NCI-H82 treated with DMSO at 0.1 percent for 48 hours (cell line): ENCODE measurements around the gene SCYGR4.

Experiments
- DNase-seq: peaks from one replicate; lab custom pipeline; 2025; ENCODE audit not compliant: unreplicated experiment; lab: John Stamatoyannopoulos, UW

SCYGR4 gene

GRCh38 chr2:227613272-227613660, 4.0 kb upstream of the SCYGR4 start:
- DNase-seq, result no peak

- DNase-seq, result no peak
These were observed 3.1 kb upstream of the SCYGR4 start for GRCh38 chr2:227614246-227614645.

DNA sequence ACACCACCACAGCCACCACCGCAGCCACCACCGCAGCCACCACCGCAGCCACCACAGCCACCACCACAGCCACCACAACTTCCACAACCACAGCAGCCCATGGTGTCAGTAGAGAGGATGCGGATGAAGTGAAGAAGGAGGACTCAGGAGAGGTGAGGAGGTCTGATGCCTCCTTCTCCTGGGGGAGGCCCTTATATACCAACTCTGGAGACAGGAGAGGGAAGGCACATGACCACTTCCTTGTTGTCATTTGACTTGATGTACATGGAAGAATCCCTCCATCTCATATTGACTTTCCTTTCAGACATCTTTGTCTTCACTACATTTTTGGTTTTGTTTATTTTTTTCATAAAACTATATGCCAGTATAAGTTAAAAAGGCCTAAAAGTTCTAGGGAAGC, 2.6 kb upstream of the SCYGR4 start, which contains the start of gene SCYGR3:
SCYGR3 (minus strand) TSS at position 101 of the 400 bp plus-strand sequence; CDS start at position 101, 0 bp downstream.
- no peak for DNase-seq

- no peak for DNase-seq
These were observed 2.1 kb upstream of the SCYGR4 start for GRCh38 chr2:227615181-227615580.

DNA sequence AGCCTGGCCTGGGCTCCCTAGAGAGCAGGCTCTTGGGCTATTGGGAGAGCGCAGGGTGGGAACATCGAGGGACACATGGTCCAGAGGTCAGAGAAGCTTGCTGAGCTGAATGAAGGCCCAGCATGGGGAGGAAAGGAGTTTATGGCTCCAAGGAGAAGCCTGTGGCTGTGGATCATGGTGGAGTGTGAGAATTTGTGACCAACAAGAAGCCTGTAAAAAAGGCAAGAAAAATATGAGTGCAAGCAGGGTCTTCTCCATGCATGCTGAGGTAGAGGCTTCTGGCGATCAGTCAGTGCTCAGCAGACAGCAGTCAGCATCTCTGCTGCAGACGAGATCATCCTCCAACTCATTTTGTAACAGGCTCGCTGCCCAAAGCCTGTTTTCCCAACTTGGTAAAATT, 1.4 kb upstream of the SCYGR4 start:
- no peak for DNase-seq

- DNase-seq, result no peak
These were observed 667 bp upstream of the SCYGR4 start for GRCh38 chr2:227616631-227617030.

DNA sequence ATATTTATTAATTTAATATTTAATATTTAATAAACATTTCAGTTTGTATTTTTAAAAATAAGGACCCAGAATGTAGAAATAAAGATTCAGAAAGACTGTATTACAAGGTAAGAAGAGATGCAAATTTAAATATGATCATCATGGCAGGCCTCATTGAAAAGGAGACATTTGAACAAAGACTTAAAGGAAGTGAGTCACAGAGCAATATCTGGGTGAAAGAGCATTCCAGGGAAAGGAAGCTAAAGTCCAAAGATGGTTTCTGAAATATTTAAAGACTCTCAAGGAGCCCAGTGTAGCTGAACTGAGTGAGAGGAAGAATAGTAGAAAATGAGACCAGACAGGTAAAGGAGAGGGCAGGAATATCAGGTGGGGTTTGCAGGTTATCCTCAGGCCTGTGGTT, 5.9 kb downstream of the SCYGR4 start:
- no peak for DNase-seq

DNA sequence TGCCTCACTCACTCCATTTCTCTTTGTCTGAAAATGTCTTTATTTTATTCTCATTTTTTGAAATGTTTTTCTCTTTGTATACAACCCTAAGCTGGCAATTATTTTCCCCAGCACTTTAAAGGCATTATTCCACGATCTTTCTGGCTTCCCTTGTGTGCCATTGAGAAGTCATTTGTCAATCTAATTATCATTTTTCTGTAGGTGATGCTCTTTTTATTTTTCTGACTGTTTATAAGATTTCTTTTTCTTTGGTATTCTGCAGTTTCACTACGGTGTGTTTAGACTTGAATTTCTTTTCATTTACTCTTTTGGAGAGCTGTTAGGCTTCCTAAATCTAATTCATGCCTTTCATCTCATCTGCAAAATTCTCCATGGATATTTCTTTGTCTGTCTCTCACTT, 8.1 kb downstream of the SCYGR4 start:
- no peak for DNase-seq

DNA sequence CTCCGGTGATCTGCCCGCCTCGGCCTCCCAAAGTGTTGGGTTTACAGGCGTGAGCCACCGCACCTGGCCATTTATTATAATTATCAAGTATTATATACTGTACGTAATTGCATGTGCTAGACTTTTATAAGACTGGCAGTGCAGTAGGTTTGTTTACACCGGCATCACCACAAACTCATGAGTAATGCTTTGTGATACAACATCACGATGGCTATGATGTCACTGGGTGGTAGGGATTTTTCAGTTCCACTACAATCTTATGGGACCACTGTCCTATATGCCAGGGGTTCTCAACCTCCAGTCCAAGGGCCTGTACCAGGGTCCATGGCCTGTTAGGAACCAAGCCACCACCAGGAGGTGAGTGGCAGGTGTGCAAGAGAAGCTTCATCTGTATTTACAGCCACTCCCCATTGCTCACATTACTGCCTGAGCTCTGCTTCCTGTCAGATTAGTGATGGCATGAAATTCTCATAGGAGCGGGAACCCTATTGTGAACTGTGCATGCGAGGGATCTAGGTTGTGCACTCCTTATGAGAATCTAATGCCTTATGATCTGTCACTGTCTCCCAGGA, 9.4 kb downstream of the SCYGR4 start:
- DNase-seq, result no peak

DNA sequence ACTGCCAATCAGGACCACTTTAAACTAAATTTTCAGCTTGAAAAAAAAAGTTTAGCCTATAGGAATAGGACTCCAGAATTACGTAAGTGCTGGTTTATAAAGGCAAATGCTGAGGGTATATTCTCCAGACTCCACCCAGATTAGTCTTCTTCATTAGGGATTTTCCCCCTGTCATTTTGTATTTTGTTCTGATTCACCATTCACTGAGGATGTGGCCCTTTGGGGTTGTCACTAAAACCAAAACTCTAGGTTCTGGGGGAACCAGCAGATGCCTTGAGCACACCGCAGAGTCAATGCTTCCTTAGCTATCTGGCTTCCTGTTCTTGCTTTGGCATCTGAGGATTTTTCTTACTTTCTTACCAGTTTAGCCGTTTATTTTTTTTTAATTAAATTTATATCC, 10.5 kb downstream of the SCYGR4 start:
- no peak for DNase-seq

- DNase-seq, result no peak
These were observed 12.1 kb downstream of the SCYGR4 start for GRCh38 chr2:227629435-227629834.

DNA sequence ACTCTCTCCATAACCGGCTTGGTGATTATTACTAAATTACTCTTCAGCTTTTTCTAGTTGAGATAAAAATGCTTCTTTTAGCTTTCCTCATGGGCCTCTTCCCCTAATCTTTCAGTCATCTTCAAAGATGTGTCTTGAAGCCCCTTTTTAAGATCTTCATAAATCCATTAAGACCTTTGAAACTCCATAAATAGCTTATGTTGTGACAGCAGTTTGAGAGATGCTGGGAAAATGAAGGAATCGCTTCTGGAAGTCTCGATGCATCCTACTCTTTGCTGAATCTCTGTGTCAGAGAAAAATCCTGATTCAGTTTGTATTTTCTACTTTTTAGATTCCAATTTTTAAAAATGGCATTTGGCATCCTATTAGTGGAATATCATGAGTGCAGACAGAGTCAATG, 13.0 kb downstream of the SCYGR4 start:
- DNase-seq, result no peak

DNA sequence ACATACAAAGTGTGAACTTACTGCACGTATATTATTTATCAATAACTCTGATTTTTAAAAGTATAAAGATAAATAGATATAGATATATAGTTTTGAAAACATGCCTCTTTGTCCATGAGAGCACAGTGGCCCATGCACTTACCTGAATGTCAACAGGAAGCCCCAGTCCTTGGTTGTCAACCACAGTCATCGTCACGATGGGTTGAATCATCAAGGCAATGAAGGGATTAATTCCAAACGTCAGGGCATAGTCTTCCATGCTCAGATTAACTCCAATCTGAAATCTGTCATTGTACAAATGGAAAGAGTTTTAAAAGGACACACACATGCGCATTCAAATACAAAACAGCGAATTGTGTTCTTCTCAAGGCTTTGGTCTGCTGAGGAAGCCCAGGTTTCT, 15.5 kb downstream of the SCYGR4 start:
- no peak for DNase-seq

DNA sequence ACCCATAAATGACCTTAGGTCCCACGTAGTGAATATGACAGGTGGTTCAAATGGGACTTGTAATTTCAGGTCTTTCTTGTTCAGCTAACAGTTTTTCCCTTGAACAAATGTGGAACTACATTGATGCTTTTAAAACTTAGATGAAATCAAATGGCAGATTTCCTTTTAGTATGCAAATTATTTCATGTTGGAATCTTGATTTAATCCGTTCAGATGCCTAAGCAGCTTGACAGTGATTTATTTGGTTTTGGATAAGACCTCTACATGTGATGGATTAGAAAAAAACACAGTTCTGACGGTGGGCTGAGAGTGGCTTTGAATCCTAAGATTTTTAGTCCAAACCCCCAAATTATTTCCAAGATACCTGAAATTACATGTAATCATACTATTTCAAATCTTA, 16.9 kb downstream of the SCYGR4 start:
- no peak for DNase-seq

- no peak for DNase-seq
These were observed 25.4 kb downstream of the SCYGR4 start for GRCh38 chr2:227642656-227643055.

DNA sequence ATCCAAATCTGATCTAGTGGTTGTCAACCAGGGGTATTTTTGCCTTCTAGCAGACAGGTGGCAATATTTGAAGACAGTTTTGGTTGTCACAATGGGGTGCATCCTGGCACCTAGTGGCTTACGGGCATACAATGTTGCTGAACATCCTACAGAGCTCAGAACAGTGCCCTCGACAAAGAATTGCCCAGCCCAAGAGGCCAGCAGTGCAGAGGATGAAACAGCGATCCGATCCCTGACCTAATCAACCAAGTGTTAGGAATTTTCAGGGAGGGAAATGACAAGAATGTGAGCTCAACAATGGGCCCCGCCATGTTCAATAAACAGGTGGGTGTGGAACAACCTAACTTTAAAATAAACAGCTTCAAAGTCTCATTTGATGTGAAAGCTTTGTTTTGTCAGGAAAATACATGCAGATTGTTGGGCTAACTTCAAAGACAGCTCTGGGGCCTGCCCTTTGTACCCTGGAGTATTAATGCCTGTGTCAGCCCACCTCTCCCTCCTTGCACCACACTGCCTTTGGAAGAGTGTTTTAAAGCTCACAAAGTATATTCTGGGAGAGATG, 26.8 kb downstream of the SCYGR4 start:
- no peak for DNase-seq

- DNase-seq, result no peak
These were observed 36.1 kb downstream of the SCYGR4 start for GRCh38 chr2:227653419-227653818.

DNA sequence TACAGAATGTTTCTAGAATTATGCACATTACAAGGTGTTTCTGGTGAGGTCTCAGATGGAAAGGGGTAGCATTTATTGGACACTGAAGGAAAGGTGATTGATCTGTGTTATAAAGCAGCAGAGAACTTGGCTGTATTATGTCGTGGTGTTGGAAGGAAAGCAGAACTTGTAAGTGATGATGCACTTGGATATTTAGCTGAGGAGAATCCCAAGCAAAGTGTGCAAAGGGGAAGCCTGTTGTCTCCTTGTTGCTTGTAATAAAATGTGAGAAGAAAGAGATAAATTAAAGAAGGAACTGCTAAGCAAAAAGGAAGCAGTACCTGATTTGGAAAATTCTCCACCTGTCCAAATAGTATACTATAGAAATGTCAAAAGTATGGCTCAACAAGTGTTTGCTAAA, 37.1 kb downstream of the SCYGR4 start:
- no peak for DNase-seq

GRCh38 chr2:227655454-227655853, 38.2 kb downstream of the SCYGR4 start:
- DNase-seq, result no peak

- DNase-seq, result no peak
These were observed 40.0 kb downstream of the SCYGR4 start for GRCh38 chr2:227657199-227657845.

DNA sequence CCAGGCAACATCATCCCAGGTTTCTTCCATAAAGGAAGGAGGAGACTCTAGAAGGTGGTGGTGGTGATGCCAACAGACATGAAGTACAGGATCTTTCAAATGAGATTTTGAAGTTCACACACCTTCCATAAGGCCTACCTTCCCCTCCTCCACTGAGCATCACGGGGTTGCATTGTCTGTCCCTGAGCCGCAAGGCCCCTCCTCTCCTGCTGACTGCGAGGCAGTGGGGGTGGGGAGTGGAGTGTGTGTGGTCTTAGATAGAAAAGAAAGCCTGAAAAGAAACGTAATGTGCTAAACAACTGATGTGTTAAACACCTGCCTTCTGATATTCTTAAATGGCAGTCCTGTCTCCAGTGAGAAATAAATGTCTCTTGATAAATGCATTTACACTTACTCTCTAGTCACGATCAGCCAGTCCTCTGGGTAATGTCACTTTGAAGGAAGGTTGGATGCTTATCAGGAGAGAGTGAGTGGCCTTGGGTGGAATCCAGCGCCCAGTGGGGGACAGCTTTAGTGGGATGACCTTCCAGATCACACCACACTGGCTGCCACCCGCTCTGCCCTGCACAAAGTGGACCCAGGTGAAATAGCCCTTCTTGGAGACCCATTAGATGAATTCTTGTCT, 43.8 kb downstream of the SCYGR4 start:
- DNase-seq, result no peak

GRCh38 chr2:227661827-227662226, 44.5 kb downstream of the SCYGR4 start:
- no peak for DNase-seq
